K562 (cell line): Measurements from ENCODE around the gene CEP41. TPM values are rescaled to one million over a fixed set of nuclear protein-coding genes. Genes with fewer than 3 reads are reported as not detected.

Experiments
- ATAC-seq: fragments of 200-7000 bp; cut with Tn5 transposase; 3 replicates; pipeline ENCODE4 v1.9.1; 2020; ENCODE audit warnings: moderate library complexity
- BruUV-seq: library from RNA; stranded (reverse); fragments of 400-500 nt; replicated peaks from 2 replicates; lab custom pipeline; 2021; lab: Mats Ljungman, UMichigan
- CTCF ChIA-PET: fragments of 300-600 bp; formaldehyde crosslinking; extraction: SDS; loops from one replicate; lab custom pipeline; 2021; ENCODE audit warnings: low intra/inter-chr PET ratio; lab: Yijun Ruan, JAX
- POLR2A ChIA-PET: fragments of 300-600, 350-650 bp; sonication (Branson Sonifier 250); formaldehyde crosslinking; extraction: SDS; loops from one replicate; lab custom pipeline; 2021; ENCODE audit warnings: antibody characterized with exemption, inconsistent platforms; lab: Yijun Ruan, JAX
- DNase-seq, 4 experiments: peaks; one replicate each; pipeline versions ENCODE4 v3.0.0 to v3.0.0-alpha.2; 2011 to 2018; ENCODE audit warnings: low spot score in 3 of 4, mixed read lengths in 3 of 4; ENCODE audit errors: extremely low read depth in 1 of 4
- FAIRE-seq: peaks from 2 replicates; lab custom pipeline; 2011; peaks lifted over from hg19 to GRCh38; lab: Jason Lieb, UNC
- H2AFZ ChIP-seq: 2 replicates; pipeline ENCODE4 v1.6.0; 2011; ENCODE audit warnings: low read depth, low read length, control low read depth, inconsistent platforms
- H3K27ac ChIP-seq: fragments of 200-600 bp; 3 replicates; pipeline ENCODE4 v1.8.0; 2011; ENCODE audit warnings: low read depth, mild to moderate bottlenecking, control low read depth, inconsistent platforms, low read length, moderate library complexity, mixed read lengths; ENCODE audit errors: extremely low read depth
- H3K27me3 ChIP-seq, 2 experiments: fragments of 300-600 bp in 1 of 2; 2 replicates in 1 of 2; 3 replicates in 1 of 2; pipeline versions ENCODE4 v1.6.0 to v1.8.0; 2011; ENCODE audit warnings: inconsistent platforms in 2 of 2, low read length in 2 of 2, mild to moderate bottlenecking in 1 of 2, mixed read lengths in 1 of 2, moderate library complexity in 1 of 2; ENCODE audit not compliant: control insufficient read depth in 2 of 2, insufficient read depth in 2 of 2
- H3K36me3 ChIP-seq: fragments of 300-600 bp; 3 replicates; pipeline ENCODE4 v1.8.0; 2011; ENCODE audit warnings: mild to moderate bottlenecking, low read length, inconsistent platforms; ENCODE audit not compliant: control insufficient read depth, insufficient read depth
- H3K4me1 ChIP-seq, 2 experiments: fragments of 200-600 bp in 1 of 2; replicated peaks in 1 of 2; 2 replicates in 1 of 2; 3 replicates in 1 of 2; pipeline versions ENCODE4 v1.5.1 to v1.8.0; 2011; ENCODE audit warnings: inconsistent platforms in 2 of 2, low read length in 2 of 2, mild to moderate bottlenecking in 1 of 2, mixed read lengths in 1 of 2, moderate library complexity in 1 of 2; ENCODE audit not compliant: control insufficient read depth in 2 of 2, insufficient read depth in 2 of 2
- H3K4me2 ChIP-seq: 2 replicates; pipeline ENCODE4 v1.6.1; 2011; ENCODE audit warnings: low read length, control low read depth, inconsistent platforms, mixed read lengths; ENCODE audit not compliant: insufficient read depth
- H3K4me3 ChIP-seq: fragments of 200-600 bp; sonication (generic), shearing (Covaris generic); 2 replicates; pipeline ENCODE4 v1.5.1; 2016; ENCODE audit warnings: control low read depth, inconsistent platforms
- H3K79me2 ChIP-seq: fragments of 200-600 bp; 3 replicates; pipeline ENCODE4 v1.8.0; 2011; ENCODE audit warnings: low read length, inconsistent platforms; ENCODE audit not compliant: control insufficient read depth, insufficient read depth
- H3K9ac ChIP-seq, 2 experiments: 2 replicates each; pipeline versions ENCODE4 v1.6.0 to v1.6.1; 2011; ENCODE audit warnings: low read depth in 2 of 2, low read length in 2 of 2, control low read depth in 1 of 2, inconsistent platforms in 1 of 2, mild to moderate bottlenecking in 1 of 2, mixed read lengths in 1 of 2; ENCODE audit not compliant: insufficient read depth in 1 of 2
- H3K9me1 ChIP-seq: one replicate; pipeline ENCODE4 v1.6.0; 2011; ENCODE audit warnings: inconsistent platforms, mild to moderate bottlenecking, low read length, moderate library complexity; ENCODE audit not compliant: control insufficient read depth, insufficient read depth
- H3K9me3 ChIP-seq: replicated peaks from 2 replicates; pipeline ENCODE4 v1.5.1; 2011; ENCODE audit warnings: low read depth, low read length, inconsistent platforms; ENCODE audit not compliant: control insufficient read depth, insufficient read depth
- H4K20me1 ChIP-seq: replicated peaks from 2 replicates; pipeline ENCODE4 v1.6.1; 2011; ENCODE audit warnings: low read length, inconsistent platforms, mixed read lengths; ENCODE audit not compliant: control insufficient read depth, insufficient read depth
- CC2D1A ChIP-seq: fragments of 450-650 bp; IDR thresholded peaks from 2 replicates; pipeline ENCODE4 v1.6.1; 2017; ENCODE audit warnings: mild to moderate bottlenecking
- CEBPB ChIP-seq: fragments of 450-650 bp; IDR thresholded peaks from 2 replicates; pipeline ENCODE4 v1.6.1; 2016; ENCODE audit warnings: missing genetic modification characterization, missing compliant biosample characterization
- FOSL1 ChIP-seq: fragments of 200-800 bp; sonication (Bioruptor generic); conservative IDR thresholded peaks from 2 replicates; pipeline ENCODE4 v1.6.1; 2016; ENCODE audit warnings: missing genetic modification characterization, missing compliant biosample characterization
- JUND ChIP-seq, 2 experiments: IDR thresholded peaks; 2 replicates in 1 of 2; 3 replicates in 1 of 2; pipeline ENCODE4 v1.6.1; 2011; ENCODE audit warnings: borderline replicate concordance in 2 of 2, low read depth in 2 of 2, low read length in 2 of 2, improper control_type of control experiment in 1 of 2, missing biosample characterization in 1 of 2, missing genetic modification characterization in 1 of 2, missing genetic modification reagents in 1 of 2
- KDM4B ChIP-seq, 2 experiments: fragments of 450-650 bp in 1 of 2; sonication (generic) in 1 of 2; IDR thresholded peaks; 2 replicates each; pipeline ENCODE4 v1.6.1; 2016 to 2017; ENCODE audit warnings: borderline replicate concordance in 2 of 2, antibody characterized with exemption in 1 of 2, low read depth in 1 of 2, mild to moderate bottlenecking in 1 of 2
- ZFP30 ChIP-seq: fragments of 250-450 bp; sonication (Bioruptor Pico); IDR thresholded peaks from 2 replicates; pipeline ENCODE4 v1.8.0; 2022; ENCODE audit warnings: moderate library complexity, mild to moderate bottlenecking, inconsistent platforms, borderline replicate concordance
- ZKSCAN1 ChIP-seq: fragments of 150-350 bp; IDR thresholded peaks from 2 replicates; pipeline ENCODE4 v1.6.1; 2016; ENCODE audit warnings: low read depth, low read length
- ZNF384 ChIP-seq: IDR thresholded peaks from 2 replicates; pipeline ENCODE4 v1.6.1; 2012; ENCODE audit warnings: low read depth, low read length, improper control_type of control experiment
- WGBS: fragments of 100-300 bp; shearing (Covaris generic); methylation state at CpG from one replicate; pipeline ENCODE4 v1.1.6; 2016; ENCODE audit warnings: low coverage, mixed read lengths; ENCODE audit not compliant: insufficient coverage; ENCODE audit errors: missing lambda C conversion rate; 5-methylcytosine and 5-hydroxymethylcytosine counted together
- in situ Hi-C: fragments of 300-500 bp; cut with MboI; formaldehyde crosslinking; loops from 4 replicates; pipeline ENCODE4 v1.15.0; 2018; ENCODE audit warnings: inconsistent platforms, mixed read lengths
- intact Hi-C: fragments of 100-400 bp; cut with micrococcal nuclease; formaldehyde crosslinking; loops from 2 replicates; pipeline ENCODE4 v1.14.2; 2022
- polyA plus RNA-seq, 8 experiments: library from polyadenylated mRNA; depleted of rRNA in 4 of 8; stranded (reverse) in 5 of 8; unstranded in 3 of 8; fragments of >200 nt; fragmentation: Nextera tagmentation in 2 of 8; fragmentation: Illumina TruSeq in 1 of 8; extraction: Ambion mirVana in 2 of 8; extraction: Trizol in 1 of 8; gene quantifications; 2 replicates each; pipeline versions ENCODE4 v1.2.1 to v1.2.3, GENCODE V29; 2011 to 2014; ENCODE audit warnings: inconsistent platforms in 1 of 8, missing spikeins in 1 of 8
- total RNA-seq, 7 experiments: library from RNA; depleted of rRNA in 6 of 7; stranded (reverse); fragments of >200 nt in 6 of 7; fragmentation: Illumina TruSeq in 2 of 7; extraction: Trizol in 2 of 7; gene quantifications; 2 replicates each; pipeline versions ENCODE4 v1.2.1 to v1.2.3, GENCODE V29; 2011 to 2021; ENCODE audit warnings: low replicate concordance in 1 of 7
- TF ChIP-seq, protein P1 (sequence below): sonication (generic); formaldehyde crosslinking; IDR thresholded peaks from 2 replicates; pipeline ENCODE4 v1.8.1; 2023; ENCODE audit warnings: mild to moderate bottlenecking, missing genetic modification reagents
- TF ChIP-seq, protein P2 (sequence below): fragments of 450-650 bp; IDR thresholded peaks from 2 replicates; pipeline ENCODE4 v1.6.1; 2016
- TF ChIP-seq, protein P3 (sequence below), 2 experiments: fragments of 450-650 bp in 1 of 2; sonication (generic) in 1 of 2; formaldehyde crosslinking in 1 of 2; IDR thresholded peaks in 1 of 2; conservative IDR thresholded peaks in 1 of 2; 2 replicates each; pipeline versions ENCODE4 v1.6.1 to v1.8.1; 2016 to 2023; ENCODE audit warnings: mild to moderate bottlenecking in 2 of 2, moderate library complexity in 2 of 2, inconsistent platforms in 1 of 2, missing genetic modification reagents in 1 of 2
- TF ChIP-seq, protein P4 (sequence below): fragments of 250-450 bp; sonication (Bioruptor Pico); IDR thresholded peaks from 2 replicates; pipeline ENCODE4 v1.5.0; 2021; ENCODE audit warnings: mild to moderate bottlenecking, borderline replicate concordance

The CEP41 gene
- total and polyA plus RNA-seq, 9 of the 15 experiments (the other 6 are each of a cell fraction or from before 2014, with no cell fraction given) = 1.5 to 15.5 (median 6.4) TPM

DNA sequence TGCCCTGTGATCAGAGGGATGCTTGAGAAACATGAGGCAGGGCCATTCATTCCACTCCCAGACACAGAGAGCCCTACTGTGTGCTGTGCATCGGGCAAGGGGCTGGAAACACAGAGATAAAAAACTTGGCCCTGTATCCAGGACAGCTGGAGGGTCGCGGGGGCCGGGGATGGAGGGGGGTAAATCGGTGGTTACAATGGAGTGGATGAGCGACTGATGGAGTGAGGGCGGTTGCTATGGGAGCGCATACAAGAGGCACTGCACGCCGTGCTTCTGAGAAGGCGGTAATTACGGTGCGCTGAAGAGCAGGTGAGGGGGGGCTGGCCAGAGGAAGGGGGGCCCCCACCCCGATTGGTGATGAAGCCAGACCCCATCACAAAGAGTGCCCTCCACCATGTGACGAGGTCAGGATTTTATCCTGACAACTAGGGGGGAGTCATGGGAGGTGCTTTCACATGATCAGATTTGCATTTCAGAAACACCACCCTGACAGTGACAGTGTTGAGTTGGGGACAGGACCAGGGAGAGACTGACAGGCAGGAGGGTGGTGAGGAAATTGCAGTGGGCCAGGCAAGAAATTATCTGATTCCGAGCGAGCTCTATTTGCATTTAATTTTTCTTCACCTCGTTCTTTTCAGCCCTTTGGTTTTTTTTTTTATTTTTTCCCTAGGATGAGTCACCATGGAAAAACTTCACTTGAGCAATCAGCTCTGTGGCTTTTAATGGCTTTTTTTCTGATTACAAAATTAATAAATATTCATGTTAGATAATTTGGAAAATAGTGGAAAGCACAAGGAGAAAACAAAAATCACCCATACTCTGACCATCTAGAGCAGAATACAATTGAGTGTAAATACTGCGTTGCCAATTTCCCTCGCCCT, 88.4 kb downstream of the CEP41 start:
- CTCF ChIA-PET = no interaction called here
- intact Hi-C loops (no loop called here), in situ Hi-C loops (no loop called here)
- Histone ChIP-seq H3K27me3 (peaks cover 38 to 74% of the 10 kb centered on the region in 2 experiments), H4K20me1 (no peaks in the 10 kb centered on the region), H3K4me3 (no peak overlapping the region), H2AFZ (no peak overlapping the region), H3K4me1 (peaks cover 0 to 2% of the 10 kb centered on the region in 2 experiments; a peak in 1 of 5 replicates), H3K9ac (no peak overlapping the region), H3K27ac (no peak overlapping the region), H3K36me3 (no peaks in the 10 kb centered on the region), H3K9me1 (no peaks in the 10 kb centered on the region), H3K9me3 (no peaks in the 10 kb centered on the region), H3K79me2 (no peaks in the 10 kb centered on the region), H3K4me2 (no peak overlapping the region)
- BruUV-seq = no TSS peak
- WGBS = 14% methylated on average over 16 of the region's 20 CpGs
- ATAC-seq (no peak), DNase-seq (no peak), FAIRE-seq (no peak)
- POLR2A ChIA-PET = interaction anchor here (1.0 kb wide), 2 partner anchors 10 to 25 kb away, joined by 3 read pairs; no protein-coding TSS in a partner anchor
- TF ChIP-seq JUND (IDR thresholded peaks at IDR 0.05; ENCODE audit: borderline replicate concordance, low read depth, low read length) (peak; percentile 31; the same call in 1 of the 2 replicates), JUND (tag; IDR thresholded peaks at IDR 0.05; ENCODE audit: borderline replicate concordance, low read depth, low read length) (no peak), ZFP30 (CRISPR knock-in tag) (no peak), ZKSCAN1 (peak; percentile 77), ZNF384 (peak; percentile 42; the same call in 1 of the 2 replicates), CEBPB (tag) (0 out of 2 replicates have a peak, but pooled peaks have one; percentile 12), KDM4B (IDR thresholded peaks at IDR 0.05; ENCODE audit: borderline replicate concordance in 2 of 2, low read depth in 1 of 2) (no peak), CC2D1A (no peak), FOSL1 (tag) (peak; percentile 81)
- TF ChIP-seq, protein P1, sequence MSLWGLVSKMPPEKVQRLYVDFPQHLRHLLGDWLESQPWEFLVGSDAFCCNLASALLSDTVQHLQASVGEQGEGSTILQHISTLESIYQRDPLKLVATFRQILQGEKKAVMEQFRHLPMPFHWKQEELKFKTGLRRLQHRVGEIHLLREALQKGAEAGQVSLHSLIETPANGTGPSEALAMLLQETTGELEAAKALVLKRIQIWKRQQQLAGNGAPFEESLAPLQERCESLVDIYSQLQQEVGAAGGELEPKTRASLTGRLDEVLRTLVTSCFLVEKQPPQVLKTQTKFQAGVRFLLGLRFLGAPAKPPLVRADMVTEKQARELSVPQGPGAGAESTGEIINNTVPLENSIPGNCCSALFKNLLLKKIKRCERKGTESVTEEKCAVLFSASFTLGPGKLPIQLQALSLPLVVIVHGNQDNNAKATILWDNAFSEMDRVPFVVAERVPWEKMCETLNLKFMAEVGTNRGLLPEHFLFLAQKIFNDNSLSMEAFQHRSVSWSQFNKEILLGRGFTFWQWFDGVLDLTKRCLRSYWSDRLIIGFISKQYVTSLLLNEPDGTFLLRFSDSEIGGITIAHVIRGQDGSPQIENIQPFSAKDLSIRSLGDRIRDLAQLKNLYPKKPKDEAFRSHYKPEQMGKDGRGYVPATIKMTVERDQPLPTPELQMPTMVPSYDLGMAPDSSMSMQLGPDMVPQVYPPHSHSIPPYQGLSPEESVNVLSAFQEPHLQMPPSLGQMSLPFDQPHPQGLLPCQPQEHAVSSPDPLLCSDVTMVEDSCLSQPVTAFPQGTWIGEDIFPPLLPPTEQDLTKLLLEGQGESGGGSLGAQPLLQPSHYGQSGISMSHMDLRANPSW (CRISPR knock-in tag) = no peak
- TF ChIP-seq, protein P2, sequence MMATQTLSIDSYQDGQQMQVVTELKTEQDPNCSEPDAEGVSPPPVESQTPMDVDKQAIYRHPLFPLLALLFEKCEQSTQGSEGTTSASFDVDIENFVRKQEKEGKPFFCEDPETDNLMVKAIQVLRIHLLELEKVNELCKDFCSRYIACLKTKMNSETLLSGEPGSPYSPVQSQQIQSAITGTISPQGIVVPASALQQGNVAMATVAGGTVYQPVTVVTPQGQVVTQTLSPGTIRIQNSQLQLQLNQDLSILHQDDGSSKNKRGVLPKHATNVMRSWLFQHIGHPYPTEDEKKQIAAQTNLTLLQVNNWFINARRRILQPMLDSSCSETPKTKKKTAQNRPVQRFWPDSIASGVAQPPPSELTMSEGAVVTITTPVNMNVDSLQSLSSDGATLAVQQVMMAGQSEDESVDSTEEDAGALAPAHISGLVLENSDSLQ = peak; percentile 65; the same call in 1 of the 2 replicates
- TF ChIP-seq, protein P3, sequence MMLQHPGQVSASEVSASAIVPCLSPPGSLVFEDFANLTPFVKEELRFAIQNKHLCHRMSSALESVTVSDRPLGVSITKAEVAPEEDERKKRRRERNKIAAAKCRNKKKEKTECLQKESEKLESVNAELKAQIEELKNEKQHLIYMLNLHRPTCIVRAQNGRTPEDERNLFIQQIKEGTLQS (IDR thresholded peaks at IDR 0.05) = peak; percentile 62; the same call in 1 of the 2 replicates
- TF ChIP-seq, protein P3 (CRISPR knock-in tag; conservative IDR thresholded peaks at IDR 0.05) = no peak
- TF ChIP-seq, protein P4, sequence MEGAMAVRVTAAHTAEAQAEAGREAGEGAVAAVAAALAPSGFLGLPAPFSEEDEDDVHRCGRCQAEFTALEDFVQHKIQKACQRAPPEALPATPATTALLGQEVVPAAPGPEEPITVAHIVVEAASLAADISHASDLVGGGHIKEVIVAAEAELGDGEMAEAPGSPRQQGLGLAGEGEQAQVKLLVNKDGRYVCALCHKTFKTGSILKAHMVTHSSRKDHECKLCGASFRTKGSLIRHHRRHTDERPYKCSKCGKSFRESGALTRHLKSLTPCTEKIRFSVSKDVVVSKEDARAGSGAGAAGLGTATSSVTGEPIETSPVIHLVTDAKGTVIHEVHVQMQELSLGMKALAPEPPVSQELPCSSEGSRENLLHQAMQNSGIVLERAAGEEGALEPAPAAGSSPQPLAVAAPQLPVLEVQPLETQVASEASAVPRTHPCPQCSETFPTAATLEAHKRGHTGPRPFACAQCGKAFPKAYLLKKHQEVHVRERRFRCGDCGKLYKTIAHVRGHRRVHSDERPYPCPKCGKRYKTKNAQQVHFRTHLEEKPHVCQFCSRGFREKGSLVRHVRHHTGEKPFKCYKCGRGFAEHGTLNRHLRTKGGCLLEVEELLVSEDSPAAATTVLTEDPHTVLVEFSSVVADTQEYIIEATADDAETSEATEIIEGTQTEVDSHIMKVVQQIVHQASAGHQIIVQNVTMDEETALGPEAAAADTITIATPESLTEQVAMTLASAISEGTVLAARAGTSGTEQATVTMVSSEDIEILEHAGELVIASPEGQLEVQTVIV (CRISPR knock-in tag) = no peak
